K562 (cell line): ENCODE data around the gene TMEM88. TPM values are rescaled to one million over a fixed set of nuclear protein-coding genes. Genes with fewer than 3 reads are reported as not detected.
A peak's percentile ranks its signal among the peaks of the same experiment; 100 is the strongest.

Experiments used
- ATAC-seq: fragments of 200-7000 bp; cut with Tn5 transposase; 3 replicates; pipeline ENCODE4 v1.9.1; 2020; ENCODE audit warnings: moderate library complexity
- BruUV-seq: library from RNA; stranded (reverse); fragments of 400-500 nt; replicated peaks from 2 replicates; lab custom pipeline; 2021; lab: Mats Ljungman, UMichigan
- CTCF ChIA-PET: fragments of 300-600 bp; formaldehyde crosslinking; extraction: SDS; loops from one replicate; lab custom pipeline; 2021; ENCODE audit warnings: low intra/inter-chr PET ratio; lab: Yijun Ruan, JAX
- POLR2A ChIA-PET: fragments of 300-600, 350-650 bp; sonication (Branson Sonifier 250); formaldehyde crosslinking; extraction: SDS; loops from one replicate; lab custom pipeline; 2021; ENCODE audit warnings: antibody characterized with exemption, inconsistent platforms; lab: Yijun Ruan, JAX
- DNase-seq, 4 experiments: peaks; one replicate each; pipeline versions ENCODE4 v3.0.0 to v3.0.0-alpha.2; 2011 to 2018; ENCODE audit warnings: low spot score in 3 of 4, mixed read lengths in 3 of 4; ENCODE audit errors: extremely low read depth in 1 of 4
- FAIRE-seq: peaks from 2 replicates; lab custom pipeline; 2011; peaks lifted over from hg19 to GRCh38; lab: Jason Lieb, UNC
- H2AFZ ChIP-seq: 2 replicates; pipeline ENCODE4 v1.6.0; 2011; ENCODE audit warnings: low read depth, low read length, control low read depth, inconsistent platforms
- H3K27ac ChIP-seq: fragments of 200-600 bp; 3 replicates; pipeline ENCODE4 v1.8.0; 2011; ENCODE audit warnings: low read depth, mild to moderate bottlenecking, control low read depth, inconsistent platforms, low read length, moderate library complexity, mixed read lengths; ENCODE audit errors: extremely low read depth
- H3K27me3 ChIP-seq, 2 experiments: fragments of 300-600 bp in 1 of 2; 2 replicates in 1 of 2; 3 replicates in 1 of 2; pipeline versions ENCODE4 v1.6.0 to v1.8.0; 2011; ENCODE audit warnings: inconsistent platforms in 2 of 2, low read length in 2 of 2, mild to moderate bottlenecking in 1 of 2, mixed read lengths in 1 of 2, moderate library complexity in 1 of 2; ENCODE audit not compliant: control insufficient read depth in 2 of 2, insufficient read depth in 2 of 2
- H3K36me3 ChIP-seq: fragments of 300-600 bp; 3 replicates; pipeline ENCODE4 v1.8.0; 2011; ENCODE audit warnings: mild to moderate bottlenecking, low read length, inconsistent platforms; ENCODE audit not compliant: control insufficient read depth, insufficient read depth
- H3K4me1 ChIP-seq, 2 experiments: fragments of 200-600 bp in 1 of 2; replicated peaks in 1 of 2; 2 replicates in 1 of 2; 3 replicates in 1 of 2; pipeline versions ENCODE4 v1.5.1 to v1.8.0; 2011; ENCODE audit warnings: inconsistent platforms in 2 of 2, low read length in 2 of 2, mild to moderate bottlenecking in 1 of 2, mixed read lengths in 1 of 2, moderate library complexity in 1 of 2; ENCODE audit not compliant: control insufficient read depth in 2 of 2, insufficient read depth in 2 of 2
- H3K4me2 ChIP-seq: 2 replicates; pipeline ENCODE4 v1.6.1; 2011; ENCODE audit warnings: low read length, control low read depth, inconsistent platforms, mixed read lengths; ENCODE audit not compliant: insufficient read depth
- H3K4me3 ChIP-seq: fragments of 200-600 bp; sonication (generic), shearing (Covaris generic); 2 replicates; pipeline ENCODE4 v1.5.1; 2016; ENCODE audit warnings: control low read depth, inconsistent platforms
- H3K79me2 ChIP-seq: fragments of 200-600 bp; 3 replicates; pipeline ENCODE4 v1.8.0; 2011; ENCODE audit warnings: low read length, inconsistent platforms; ENCODE audit not compliant: control insufficient read depth, insufficient read depth
- H3K9ac ChIP-seq, 2 experiments: 2 replicates each; pipeline versions ENCODE4 v1.6.0 to v1.6.1; 2011; ENCODE audit warnings: low read depth in 2 of 2, low read length in 2 of 2, control low read depth in 1 of 2, inconsistent platforms in 1 of 2, mild to moderate bottlenecking in 1 of 2, mixed read lengths in 1 of 2; ENCODE audit not compliant: insufficient read depth in 1 of 2
- H3K9me1 ChIP-seq: one replicate; pipeline ENCODE4 v1.6.0; 2011; ENCODE audit warnings: inconsistent platforms, mild to moderate bottlenecking, low read length, moderate library complexity; ENCODE audit not compliant: control insufficient read depth, insufficient read depth
- H3K9me3 ChIP-seq: replicated peaks from 2 replicates; pipeline ENCODE4 v1.5.1; 2011; ENCODE audit warnings: low read depth, low read length, inconsistent platforms; ENCODE audit not compliant: control insufficient read depth, insufficient read depth
- H4K20me1 ChIP-seq: replicated peaks from 2 replicates; pipeline ENCODE4 v1.6.1; 2011; ENCODE audit warnings: low read length, inconsistent platforms, mixed read lengths; ENCODE audit not compliant: control insufficient read depth, insufficient read depth
- HINFP ChIP-seq: fragments of 450-650 bp; conservative IDR thresholded peaks from 2 replicates; pipeline ENCODE4 v1.6.1; 2016; ENCODE audit warnings: missing genetic modification characterization, low read depth, mild to moderate bottlenecking, control low read depth, missing compliant biosample characterization
- KLF1 ChIP-seq: fragments of 450-650 bp; IDR thresholded peaks from 2 replicates; pipeline ENCODE4 v1.6.1; 2016; ENCODE audit warnings: missing genetic modification characterization, missing compliant biosample characterization
- NR1H2 ChIP-seq: sonication (generic); formaldehyde crosslinking; IDR thresholded peaks from 2 replicates; pipeline ENCODE4 v1.4.0; 2020; ENCODE audit warnings: mild to moderate bottlenecking, missing genetic modification reagents
- POLR2G ChIP-seq: fragments of 200-400 bp; formaldehyde crosslinking; IDR thresholded peaks from 2 replicates; pipeline ENCODE4 v1.6.1; 2017; ENCODE audit warnings: low read depth, mild to moderate bottlenecking, antibody characterized with exemption, low read length, moderate library complexity
- RBFOX2 ChIP-seq: fragments of 200-400 bp; formaldehyde crosslinking; IDR thresholded peaks from 2 replicates; pipeline ENCODE4 v1.6.1; 2017; ENCODE audit warnings: low read depth, mild to moderate bottlenecking, low read length, moderate library complexity
- RBM22 ChIP-seq: fragments of 200-400 bp; formaldehyde crosslinking; IDR thresholded peaks from 2 replicates; pipeline ENCODE4 v1.6.1; 2018; ENCODE audit warnings: low read length, low read depth; ENCODE audit not compliant: poor library complexity, severe bottlenecking
- RBM34 ChIP-seq: fragments of 200-400 bp; formaldehyde crosslinking; IDR thresholded peaks from 2 replicates; pipeline ENCODE4 v1.6.1; 2018; ENCODE audit warnings: low read length, borderline replicate concordance; ENCODE audit not compliant: insufficient read depth
- ZBTB33 ChIP-seq: sonication (generic); formaldehyde crosslinking; IDR thresholded peaks from 2 replicates; pipeline ENCODE4 v1.8.1; 2023; ENCODE audit warnings: mild to moderate bottlenecking, missing genetic modification reagents
- ZNF79 ChIP-seq: fragments of 250-450 bp; sonication (Bioruptor Pico); IDR thresholded peaks from 2 replicates; pipeline ENCODE4 v1.4.0; 2020; ENCODE audit warnings: low read depth, mild to moderate bottlenecking, moderate library complexity
- WGBS: fragments of 100-300 bp; shearing (Covaris generic); methylation state at CpG from one replicate; pipeline ENCODE4 v1.1.6; 2016; ENCODE audit warnings: low coverage, mixed read lengths; ENCODE audit not compliant: insufficient coverage; ENCODE audit errors: missing lambda C conversion rate; 5-methylcytosine and 5-hydroxymethylcytosine counted together
- in situ Hi-C: fragments of 300-500 bp; cut with MboI; formaldehyde crosslinking; loops from 4 replicates; pipeline ENCODE4 v1.15.0; 2018; ENCODE audit warnings: inconsistent platforms, mixed read lengths
- intact Hi-C: fragments of 100-400 bp; cut with micrococcal nuclease; formaldehyde crosslinking; loops from 2 replicates; pipeline ENCODE4 v1.14.2; 2022
- polyA plus RNA-seq, 8 experiments: library from polyadenylated mRNA; depleted of rRNA in 4 of 8; stranded (reverse) in 5 of 8; unstranded in 3 of 8; fragments of >200 nt; fragmentation: Nextera tagmentation in 2 of 8; fragmentation: Illumina TruSeq in 1 of 8; extraction: Ambion mirVana in 2 of 8; extraction: Trizol in 1 of 8; gene quantifications; 2 replicates each; pipeline versions ENCODE4 v1.2.1 to v1.2.3, GENCODE V29; 2011 to 2014; ENCODE audit warnings: inconsistent platforms in 1 of 8, missing spikeins in 1 of 8
- total RNA-seq, 7 experiments: library from RNA; depleted of rRNA in 6 of 7; stranded (reverse); fragments of >200 nt in 6 of 7; fragmentation: Illumina TruSeq in 2 of 7; extraction: Trizol in 2 of 7; gene quantifications; 2 replicates each; pipeline versions ENCODE4 v1.2.1 to v1.2.3, GENCODE V29; 2011 to 2021; ENCODE audit warnings: low replicate concordance in 1 of 7

The TMEM88 gene
- total and polyA plus RNA-seq, 9 of the 15 experiments (the other 6 are each of a cell fraction or from before 2014, with no cell fraction given), result 0.10 to 1.4 (median 0.36) TPM; not detected in 3

DNA sequence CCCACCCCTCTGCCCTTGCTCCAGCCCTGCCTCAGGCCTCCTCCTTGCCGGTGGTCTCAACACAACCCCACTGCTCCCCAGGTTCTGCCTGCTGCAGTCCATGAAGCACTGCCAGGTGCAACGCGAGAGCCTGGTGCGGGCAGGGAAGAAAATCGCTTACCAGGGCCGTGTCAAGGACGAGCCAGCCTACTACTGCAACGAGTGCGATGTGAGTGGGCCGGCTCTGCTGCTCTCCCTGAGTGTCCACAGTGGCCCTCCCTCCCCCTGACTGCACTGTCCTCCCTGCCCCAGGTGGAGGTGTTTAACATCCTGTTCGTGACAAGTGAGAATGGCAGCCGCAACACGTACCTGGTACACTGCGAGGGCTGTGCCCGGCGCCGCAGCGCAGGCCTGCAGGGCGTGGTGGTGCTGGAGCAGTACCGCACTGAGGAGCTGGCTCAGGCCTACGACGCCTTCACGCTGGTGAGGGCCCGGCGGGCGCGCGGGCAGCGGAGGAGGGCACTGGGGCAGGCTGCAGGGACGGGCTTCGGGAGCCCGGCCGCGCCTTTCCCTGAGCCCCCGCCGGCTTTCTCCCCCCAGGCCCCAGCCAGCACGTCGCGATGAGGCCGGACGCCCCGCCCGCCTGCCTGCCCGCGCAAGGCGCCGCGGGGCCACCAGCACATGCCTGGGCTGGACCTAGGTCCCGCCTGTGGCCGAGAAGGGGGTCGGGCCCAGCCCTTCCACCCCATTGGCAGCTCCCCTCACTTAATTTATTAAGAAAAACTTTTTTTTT, 1.8 kb upstream of the TMEM88 start:
- Histone ChIP-seq H3K4me1 (peaks cover 5 to 46% of the 10 kb centered on the region in 2 experiments; a peak in 3 of 5 replicates), H3K9ac (no peak overlapping the region), H3K36me3 (peaks cover 46% of the 10 kb centered on the region; the same call in 2 of the 3 replicates), H3K4me3 (no peak overlapping the region), H3K9me1 (no peaks in the 10 kb centered on the region), H3K79me2 (peaks cover 6% of the 10 kb centered on the region; the same call in 1 of the 3 replicates), H3K27me3 (no peaks in the 10 kb centered on the region), H3K4me2 (no peak overlapping the region), H4K20me1 (no peaks in the 10 kb centered on the region), H3K27ac (no peak overlapping the region), H2AFZ (no peak overlapping the region), H3K9me3 (no peaks in the 10 kb centered on the region)
- FAIRE-seq, result no peak
- DNase-seq, result no peak
- 92% methylated on average over 22 of the region's 51 CpGs for WGBS
- ChIA-PET CTCF (no interaction called here), POLR2A (interaction anchor here (0.7 kb wide), 1 partner anchor 60 kb away, joined by 3 read pairs; no protein-coding TSS in a partner anchor)
- no TSS peak for BruUV-seq
- ATAC-seq, result no peak
- intact Hi-C loops, result loop anchor here (10.0 kb wide), 1 partner anchor 108 kb away; no protein-coding TSS in a partner anchor
- TF ChIP-seq HINFP (tag) (no peak), KLF1 (tag) (no peak), POLR2G (peak; percentile 72), RBM22 (peak; percentile 62), ZBTB33 (CRISPR knock-in tag) (peak; percentile 78), RBM34 (no peak), ZNF79 (CRISPR knock-in tag) (no peak), RBFOX2 (peak; percentile 54; the same call in 1 of the 2 replicates), NR1H2 (CRISPR knock-in tag) (no peak)
- in situ Hi-C loops, result no loop called here
